OCI-LY1 (cell line): ENCODE results near the gene ZNF141.
A peak's percentile ranks its signal among the peaks of the same experiment; 100 is the strongest.

Experiments used
- H2AFZ ChIP-seq: fragments of 200-600 bp; sonication (generic), shearing (Covaris generic); 2 replicates; pipeline ENCODE4 v1.6.0; 2014; ENCODE audit warnings: antibody characterized with exemption, mild to moderate bottlenecking, low read length
- H3F3A ChIP-seq: fragments of 200-600 bp; sonication (generic), shearing (Covaris generic); 2 replicates; pipeline ENCODE4 v1.6.0; 2014; ENCODE audit warnings: mild to moderate bottlenecking, antibody characterized with exemption, low read length, moderate library complexity; ENCODE audit not compliant: insufficient read depth
- H3K27ac ChIP-seq: fragments of 200-600 bp; sonication (generic); 2 replicates; pipeline ENCODE4 v1.5.1; 2014; ENCODE audit warnings: low read length, mixed run types, mild to moderate bottlenecking, low read depth; ENCODE audit not compliant: poor library complexity, severe bottlenecking
- H3K27me3 ChIP-seq: fragments of 200-600 bp; sonication (generic); 2 replicates; pipeline ENCODE4 v1.6.0; 2014; ENCODE audit warnings: antibody characterized with exemption, mild to moderate bottlenecking, low read length, moderate library complexity; ENCODE audit not compliant: insufficient read depth
- H3K36me3 ChIP-seq: fragments of 200-600 bp; sonication (generic); 2 replicates; pipeline ENCODE4 v1.6.1; 2014; ENCODE audit warnings: mild to moderate bottlenecking, antibody characterized with exemption, low read length, moderate library complexity, mixed read lengths; ENCODE audit not compliant: insufficient read depth
- H3K4me1 ChIP-seq: fragments of 200-600 bp; sonication (generic); 2 replicates; pipeline ENCODE4 v1.5.1; 2014; ENCODE audit warnings: mild to moderate bottlenecking, low read length, moderate library complexity; ENCODE audit not compliant: insufficient read depth, severe bottlenecking
- H3K4me2 ChIP-seq: fragments of 200-600 bp; sonication (generic), shearing (Covaris generic); 2 replicates; pipeline ENCODE4 v1.6.1; 2014; ENCODE audit warnings: low read length
- H3K4me3 ChIP-seq: fragments of 200-600 bp; sonication (generic); 2 replicates; pipeline ENCODE4 v1.5.1; 2014; ENCODE audit warnings: low read length, low read depth, mild to moderate bottlenecking, mixed read lengths; ENCODE audit not compliant: poor library complexity, severe bottlenecking
- H3K79me2 ChIP-seq: fragments of 200-600 bp; shearing (Covaris generic); 2 replicates; pipeline ENCODE4 v1.6.1; 2016; ENCODE audit warnings: mixed run types, low read length, mixed read lengths; ENCODE audit not compliant: insufficient read depth
- H3K9ac ChIP-seq: fragments of 200-600 bp; sonication (generic), shearing (Covaris generic); 2 replicates; pipeline ENCODE4 v1.6.1; 2014; ENCODE audit warnings: mild to moderate bottlenecking, low read length, mixed read lengths
- H3K9me2 ChIP-seq: fragments of 200-600 bp; sonication (generic), shearing (Covaris generic); 2 replicates; pipeline ENCODE4 v1.6.1; 2014; ENCODE audit warnings: low read depth, mild to moderate bottlenecking, low read length, mixed read lengths
- H3K9me3 ChIP-seq: fragments of 200-600 bp; shearing (Covaris generic); 2 replicates; pipeline ENCODE4 v1.6.1; 2014; ENCODE audit warnings: low read length, mixed read lengths
- H4K20me1 ChIP-seq: fragments of 200-600 bp; sonication (generic), shearing (Covaris generic); 2 replicates; pipeline ENCODE4 v1.6.0; 2016; ENCODE audit warnings: mild to moderate bottlenecking, low read length; ENCODE audit not compliant: insufficient read depth
- CTCF ChIP-seq: fragments of 200-600 bp; sonication (generic), shearing (Covaris generic); IDR thresholded peaks from 2 replicates; pipeline ENCODE4 v1.5.1; 2017; ENCODE audit warnings: mild to moderate bottlenecking, antibody characterized with exemption, low read length, moderate library complexity, mixed read lengths
- EZH2 ChIP-seq: fragments of 200-600 bp; sonication (generic), shearing (Covaris generic); IDR thresholded peaks from 2 replicates; pipeline ENCODE4 v1.8.0; 2017; ENCODE audit warnings: borderline replicate concordance, mixed run types, mild to moderate bottlenecking, antibody characterized with exemption, low read length, moderate library complexity, mixed read lengths

ZNF141 gene

GRCh38 chr4:384311-385010, 46.8 kb downstream of the ZNF141 start:
- H3K27ac ChIP-seq: peak overlapping the region; percentile 94
- no peaks in the 10 kb centered on the region for H4K20me1 ChIP-seq
- TF ChIP-seq EZH2: no peak
- no peak for TF ChIP-seq CTCF
- H3K36me3 ChIP-seq: no peaks in the 10 kb centered on the region
- H3K9ac ChIP-seq: no peak overlapping the region; the same call in 1 of the 2 replicates
- no peaks in the 10 kb centered on the region for H3K27me3 ChIP-seq
- no peaks in the 10 kb centered on the region for H3K79me2 ChIP-seq
- no peaks in the 10 kb centered on the region for H3K9me3 ChIP-seq
- H3K9me2 ChIP-seq: no peaks in the 10 kb centered on the region
- H3K4me3 ChIP-seq: no peak overlapping the region
- H2AFZ ChIP-seq: no peak overlapping the region
- peak overlapping the region; percentile 14; the same call in 1 of the 2 replicates for H3K4me2 ChIP-seq
- peaks cover 15% of the 10 kb centered on the region for H3K4me1 ChIP-seq
- no peaks in the 10 kb centered on the region for H3F3A ChIP-seq

GRCh38 chr4:385934-386707, 48.5 kb downstream of the ZNF141 start:
- Histone ChIP-seq H3K4me3 (no peak overlapping the region), H2AFZ (no peak overlapping the region), H3K27me3 (no peaks in the 10 kb centered on the region), H3K36me3 (no peaks in the 10 kb centered on the region), H4K20me1 (no peaks in the 10 kb centered on the region), H3K9me2 (no peaks in the 10 kb centered on the region), H3K4me2 (no peak overlapping the region), H3K79me2 (no peaks in the 10 kb centered on the region), H3F3A (no peaks in the 10 kb centered on the region), H3K27ac (no peak overlapping the region), H3K4me1 (peaks cover 15% of the 10 kb centered on the region), H3K9ac (no peak overlapping the region), H3K9me3 (no peaks in the 10 kb centered on the region)
- TF ChIP-seq EZH2 (no peak), CTCF (no peak)

GRCh38 chr4:386708-387105, 49.1 kb downstream of the ZNF141 start:
- no peak overlapping the region for H2AFZ ChIP-seq
- H4K20me1 ChIP-seq: no peaks in the 10 kb centered on the region
- no peaks in the 10 kb centered on the region for H3K9me3 ChIP-seq
- H3K9me2 ChIP-seq: no peaks in the 10 kb centered on the region
- no peak overlapping the region for H3K4me3 ChIP-seq
- H3K4me1 ChIP-seq: peaks cover 15% of the 10 kb centered on the region
- H3K79me2 ChIP-seq: no peaks in the 10 kb centered on the region
- no peaks in the 10 kb centered on the region for H3K36me3 ChIP-seq
- H3K9ac ChIP-seq: no peak overlapping the region
- H3K27ac ChIP-seq: no peak overlapping the region
- no peaks in the 10 kb centered on the region for H3F3A ChIP-seq
- H3K4me2 ChIP-seq: no peak overlapping the region
- no peaks in the 10 kb centered on the region for H3K27me3 ChIP-seq
- no peak for TF ChIP-seq EZH2
- TF ChIP-seq CTCF: no peak
